ENCODE measurements around the gene FBXW2.
A peak's percentile ranks its signal among the peaks of the same experiment; 100 is the strongest.

FBXW2 gene

DNA sequence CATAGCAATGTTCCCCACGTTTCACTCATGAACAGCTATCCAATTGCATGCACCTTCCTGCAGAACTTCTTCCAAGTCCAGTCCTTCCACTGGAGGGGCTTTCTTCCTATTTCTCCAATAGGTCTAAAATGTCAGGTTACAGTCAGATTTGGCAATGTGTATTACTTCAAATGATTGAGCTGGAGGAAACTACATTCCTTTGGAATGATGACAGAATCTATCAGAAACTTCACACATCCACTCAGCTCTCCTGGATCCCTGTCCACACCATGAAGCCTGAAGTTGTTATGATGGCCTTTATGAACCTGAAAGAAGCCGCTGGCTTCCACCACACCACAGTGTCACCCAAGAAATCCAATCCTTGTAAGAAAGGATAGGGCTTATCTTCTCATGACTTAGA, 32.2 kb downstream of the FBXW2 start:
- no peak for DNase-seq (ENCODE audit: low read depth in 1 of 2, low spot score in 1 of 2)
- no peak overlapping the region for H3K4me3 ChIP-seq (replicated peaks; ENCODE audit: insufficient read depth, low read length)
- no peaks in the 10 kb centered on the region for H3K27me3 ChIP-seq (ENCODE audit: insufficient read depth, poor library complexity, severe bottlenecking)
- TF ChIP-seq SPI1 (IDR thresholded peaks at IDR 0.05; ENCODE audit: borderline replicate concordance, low read depth) (no peak), GABPA (IDR thresholded peaks at IDR 0.05; ENCODE audit: low read depth) (no peak), POLR2AphosphoS5 (IDR thresholded peaks at IDR 0.05; ENCODE audit: low read depth) (no peak), REST (IDR thresholded peaks at IDR 0.05; ENCODE audit: insufficient replicate concordance, low read depth) (no peak)
- TF ChIP-seq, protein P1, sequence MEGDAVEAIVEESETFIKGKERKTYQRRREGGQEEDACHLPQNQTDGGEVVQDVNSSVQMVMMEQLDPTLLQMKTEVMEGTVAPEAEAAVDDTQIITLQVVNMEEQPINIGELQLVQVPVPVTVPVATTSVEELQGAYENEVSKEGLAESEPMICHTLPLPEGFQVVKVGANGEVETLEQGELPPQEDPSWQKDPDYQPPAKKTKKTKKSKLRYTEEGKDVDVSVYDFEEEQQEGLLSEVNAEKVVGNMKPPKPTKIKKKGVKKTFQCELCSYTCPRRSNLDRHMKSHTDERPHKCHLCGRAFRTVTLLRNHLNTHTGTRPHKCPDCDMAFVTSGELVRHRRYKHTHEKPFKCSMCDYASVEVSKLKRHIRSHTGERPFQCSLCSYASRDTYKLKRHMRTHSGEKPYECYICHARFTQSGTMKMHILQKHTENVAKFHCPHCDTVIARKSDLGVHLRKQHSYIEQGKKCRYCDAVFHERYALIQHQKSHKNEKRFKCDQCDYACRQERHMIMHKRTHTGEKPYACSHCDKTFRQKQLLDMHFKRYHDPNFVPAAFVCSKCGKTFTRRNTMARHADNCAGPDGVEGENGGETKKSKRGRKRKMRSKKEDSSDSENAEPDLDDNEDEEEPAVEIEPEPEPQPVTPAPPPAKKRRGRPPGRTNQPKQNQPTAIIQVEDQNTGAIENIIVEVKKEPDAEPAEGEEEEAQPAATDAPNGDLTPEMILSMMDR (IDR thresholded peaks at IDR 0.05; ENCODE audit: insufficient read depth, low read length) = no peak
- no peak overlapping the region for H3K27ac ChIP-seq (replicated peaks)

- TF ChIP-seq REST (IDR thresholded peaks at IDR 0.05; ENCODE audit: insufficient replicate concordance, low read depth) (no peak), POLR2AphosphoS5 (IDR thresholded peaks at IDR 0.05; ENCODE audit: low read depth) (no peak), SPI1 (IDR thresholded peaks at IDR 0.05; ENCODE audit: borderline replicate concordance, low read depth) (no peak), GABPA (IDR thresholded peaks at IDR 0.05; ENCODE audit: low read depth) (no peak)
- TF ChIP-seq, protein P1 (IDR thresholded peaks at IDR 0.05; ENCODE audit: insufficient read depth, low read length) = no peak
- no peak overlapping the region for H3K4me3 ChIP-seq (replicated peaks; ENCODE audit: insufficient read depth, low read length)
- DNase-seq (ENCODE audit: low read depth in 1 of 2, low spot score in 1 of 2) = no peak
- no peak overlapping the region; the same call in 1 of the 2 replicates for H3K27ac ChIP-seq (replicated peaks)
- no peaks in the 10 kb centered on the region for H3K27me3 ChIP-seq (ENCODE audit: insufficient read depth, poor library complexity, severe bottlenecking)
These were observed 33.3 kb downstream of the FBXW2 start for GRCh38 chr9:120759755-120760400.

DNA sequence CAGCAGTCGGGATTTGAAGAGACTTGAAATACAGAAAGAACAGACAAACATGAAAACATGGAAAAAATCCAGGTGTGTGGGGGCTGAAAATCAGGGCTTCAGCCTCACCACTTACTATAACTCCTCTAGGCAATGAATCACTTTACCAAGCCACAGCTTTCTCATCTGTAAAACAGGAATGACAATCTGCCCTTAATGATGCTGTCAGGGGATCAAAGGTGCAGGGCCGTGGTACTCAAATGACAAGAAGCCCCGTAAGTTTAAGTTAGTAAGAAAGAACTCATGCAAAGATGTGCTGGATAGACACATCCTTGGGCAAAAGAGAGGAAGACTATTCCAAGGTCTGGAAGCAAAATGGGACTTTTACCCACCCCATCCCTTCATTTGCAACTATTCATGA, 34.7 kb downstream of the FBXW2 start:
- TF ChIP-seq GABPA (IDR thresholded peaks at IDR 0.05; ENCODE audit: low read depth) = no peak
- TF ChIP-seq POLR2AphosphoS5 (IDR thresholded peaks at IDR 0.05; ENCODE audit: low read depth) = no peak
- no peak for TF ChIP-seq SPI1 (IDR thresholded peaks at IDR 0.05; ENCODE audit: borderline replicate concordance, low read depth)
- TF ChIP-seq REST (IDR thresholded peaks at IDR 0.05; ENCODE audit: insufficient replicate concordance, low read depth) = no peak
- TF ChIP-seq, protein P1 (IDR thresholded peaks at IDR 0.05; ENCODE audit: insufficient read depth, low read length) = no peak
- no peak for DNase-seq (ENCODE audit: low read depth in 1 of 2, low spot score in 1 of 2)
- H3K4me3 ChIP-seq (replicated peaks; ENCODE audit: insufficient read depth, low read length) = no peak overlapping the region
- no peaks in the 10 kb centered on the region for H3K27me3 ChIP-seq (ENCODE audit: insufficient read depth, poor library complexity, severe bottlenecking)
- H3K27ac ChIP-seq (replicated peaks) = peak overlapping the region; percentile 82

Data from HL-60 (cell line).